ENCODE measurements around the gene SLC30A3.

SLC30A3 gene

GRCh38 chr2:27225526-27225925 is 37.3 kb downstream of the SLC30A3 start:
- FAIRE-seq, result no peak

- no peak for FAIRE-seq
Measured at GRCh38 chr2:27223416-27223815, 39.4 kb downstream of the SLC30A3 start.

DNA sequence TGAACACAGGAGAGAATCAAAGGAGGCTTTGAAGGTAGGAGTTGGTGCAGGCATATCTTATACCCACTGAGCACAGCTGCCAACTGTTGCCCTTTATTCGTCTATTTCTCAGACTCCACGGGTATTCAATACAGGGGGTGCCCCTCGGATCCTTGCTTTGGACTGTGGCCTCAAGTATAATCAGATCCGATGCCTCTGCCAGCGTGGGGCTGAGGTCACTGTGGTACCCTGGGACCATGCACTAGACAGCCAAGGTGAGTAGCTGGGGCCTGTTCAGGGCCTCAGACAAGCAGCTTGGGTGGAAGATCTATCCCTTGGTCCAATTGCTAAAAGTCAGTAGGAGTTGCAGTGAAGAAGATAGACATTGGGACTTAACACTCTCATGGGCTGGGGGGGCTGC is 40.4 kb downstream of the SLC30A3 start:
- no peak for FAIRE-seq

DNA sequence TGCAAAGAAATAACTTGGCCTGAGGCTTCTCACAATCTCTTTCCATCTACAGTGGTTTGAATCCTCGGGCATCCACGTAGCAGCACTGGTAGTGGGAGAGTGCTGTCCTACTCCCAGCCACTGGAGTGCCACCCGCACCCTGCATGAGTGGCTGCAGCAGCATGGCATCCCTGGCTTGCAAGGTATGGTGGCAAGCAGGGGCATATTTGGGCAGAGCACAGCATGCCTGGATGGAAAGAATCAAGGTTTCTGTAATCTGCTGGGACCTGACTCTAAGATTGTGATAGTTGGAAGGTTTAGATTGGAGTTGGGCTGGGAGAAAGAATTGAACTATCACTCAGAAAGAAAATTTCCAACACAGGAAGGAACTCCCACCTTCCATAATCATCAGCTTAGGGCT is 41.7 kb downstream of the SLC30A3 start:
- FAIRE-seq, result no peak

DNA sequence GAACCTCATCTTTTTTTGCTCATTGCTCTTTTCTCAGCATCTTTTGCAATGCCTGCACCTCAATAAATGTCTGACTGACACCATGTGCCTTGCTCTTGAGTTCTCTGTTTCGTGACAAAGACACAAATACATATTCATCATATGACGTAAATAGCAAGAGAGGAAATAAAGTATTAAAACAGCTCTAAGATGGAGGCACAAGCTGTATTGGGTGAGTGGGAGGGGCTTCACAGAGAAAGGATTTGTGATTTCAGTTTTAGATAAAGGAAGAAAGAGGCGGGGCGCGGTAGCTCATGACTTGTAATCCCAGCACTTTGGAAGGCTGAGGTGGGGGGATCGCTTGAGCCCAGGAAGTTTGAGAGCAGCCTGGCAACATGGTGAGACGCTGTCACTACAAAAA is 42.8 kb downstream of the SLC30A3 start:
- no peak for FAIRE-seq

- no peak for FAIRE-seq
Measured at GRCh38 chr2:27219091-27219490, 43.8 kb downstream of the SLC30A3 start.

- no peak for FAIRE-seq
Measured at GRCh38 chr2:27218614-27219013, 44.2 kb downstream of the SLC30A3 start.

DNA sequence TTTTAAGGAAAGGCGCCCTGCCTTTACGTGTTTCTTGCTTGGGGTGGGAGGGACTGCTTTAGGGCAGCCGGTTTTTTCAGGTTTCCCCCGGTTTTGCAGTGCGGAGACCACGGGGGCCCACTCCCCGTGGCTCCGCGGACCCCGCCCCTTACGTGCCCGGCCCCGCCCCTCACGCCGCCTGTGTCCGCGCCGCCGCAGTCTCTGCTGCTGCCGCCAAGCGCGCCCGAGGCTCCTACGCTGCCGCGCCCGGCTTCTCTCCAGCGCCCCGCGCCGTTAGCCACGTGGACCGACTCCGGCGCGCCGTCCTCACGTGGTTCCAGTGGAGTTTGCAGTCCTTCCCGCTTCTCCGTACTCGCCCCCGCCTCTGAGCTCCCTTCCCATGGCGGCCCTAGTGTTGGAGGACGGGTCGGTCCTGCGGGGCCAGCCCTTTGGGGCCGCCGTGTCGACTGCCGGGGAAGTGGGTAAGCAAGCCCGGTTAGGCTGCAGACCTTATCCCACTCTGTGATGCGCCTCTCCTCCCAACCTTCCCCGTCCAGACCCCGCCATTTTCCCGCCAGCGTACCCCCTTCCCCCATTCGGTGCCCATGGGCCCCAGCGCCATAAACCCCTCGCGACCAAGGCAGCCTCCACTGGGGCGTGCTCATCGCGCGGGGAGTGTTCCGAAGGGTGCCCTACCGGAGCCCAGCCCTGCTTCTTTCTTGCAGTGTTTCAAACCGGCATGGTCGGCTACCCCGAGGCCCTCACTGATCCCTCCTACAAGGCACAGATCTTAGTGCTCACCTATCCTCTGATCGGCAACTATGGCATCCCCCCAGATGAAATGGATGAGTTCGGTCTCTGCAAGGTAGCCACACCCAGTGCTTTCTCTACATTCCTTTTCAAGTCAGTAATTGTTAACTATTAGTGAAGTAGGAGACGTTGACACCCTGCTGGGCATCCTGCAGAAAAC is 45.4 kb downstream of the SLC30A3 start, which contains the start of gene CAD:
CAD (plus strand) TSS at position 197 of the 949 bp plus-strand sequence; CDS start at position 380, 183 bp downstream.
- FAIRE-seq, result no peak

DNA sequence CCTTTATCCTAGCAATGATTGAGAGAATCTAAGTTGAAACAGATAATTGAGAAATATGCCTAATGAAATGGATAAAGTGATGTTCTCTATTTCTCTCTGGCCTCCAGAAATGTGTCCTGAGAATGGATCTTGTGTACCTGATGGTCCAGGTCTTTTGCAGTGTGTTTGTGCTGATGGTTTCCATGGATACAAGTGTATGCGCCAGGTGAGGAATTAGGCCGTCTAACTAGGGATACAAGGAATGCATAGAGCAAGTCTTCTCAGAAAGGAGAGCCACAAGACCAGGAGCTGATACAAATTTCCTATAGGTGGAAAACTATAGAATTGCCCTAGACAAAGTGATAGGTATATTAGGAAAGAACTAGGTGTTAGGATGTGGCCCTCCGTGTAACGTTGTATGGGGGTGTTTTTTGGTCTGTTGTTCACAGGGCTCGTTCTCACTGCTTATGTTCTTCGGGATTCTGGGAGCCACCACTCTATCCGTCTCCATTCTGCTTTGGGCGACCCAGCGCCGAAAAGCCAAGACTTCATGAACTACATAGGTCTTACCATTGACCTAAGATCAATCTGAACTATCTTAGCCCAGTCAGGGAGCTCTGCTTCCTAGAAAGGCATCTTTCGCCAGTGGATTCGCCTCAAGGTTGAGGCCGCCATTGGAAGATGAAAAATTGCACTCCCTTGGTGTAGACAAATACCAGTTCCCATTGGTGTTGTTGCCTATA is 46.3 kb downstream of the SLC30A3 start:
- no peak for FAIRE-seq

DNA sequence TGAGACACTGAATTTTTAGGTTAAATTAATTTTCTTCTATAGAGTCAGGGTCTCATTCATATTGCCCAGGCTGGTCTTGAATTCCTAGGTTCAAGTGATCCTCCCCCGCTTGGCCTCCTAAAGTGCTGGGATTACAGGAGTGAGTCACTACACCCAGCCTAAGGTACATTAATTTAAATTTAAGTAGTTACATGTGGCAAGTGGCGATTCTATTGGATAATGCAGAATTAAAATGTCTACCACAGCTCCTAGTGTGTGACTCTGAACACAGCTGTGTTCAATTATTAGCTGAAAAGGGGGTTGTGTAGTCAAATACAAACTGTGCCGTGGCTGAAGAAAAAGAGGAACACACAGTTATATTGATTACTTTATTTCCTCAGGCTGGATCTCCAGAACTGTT is 47.9 kb downstream of the SLC30A3 start:
- FAIRE-seq, result no peak

DNA sequence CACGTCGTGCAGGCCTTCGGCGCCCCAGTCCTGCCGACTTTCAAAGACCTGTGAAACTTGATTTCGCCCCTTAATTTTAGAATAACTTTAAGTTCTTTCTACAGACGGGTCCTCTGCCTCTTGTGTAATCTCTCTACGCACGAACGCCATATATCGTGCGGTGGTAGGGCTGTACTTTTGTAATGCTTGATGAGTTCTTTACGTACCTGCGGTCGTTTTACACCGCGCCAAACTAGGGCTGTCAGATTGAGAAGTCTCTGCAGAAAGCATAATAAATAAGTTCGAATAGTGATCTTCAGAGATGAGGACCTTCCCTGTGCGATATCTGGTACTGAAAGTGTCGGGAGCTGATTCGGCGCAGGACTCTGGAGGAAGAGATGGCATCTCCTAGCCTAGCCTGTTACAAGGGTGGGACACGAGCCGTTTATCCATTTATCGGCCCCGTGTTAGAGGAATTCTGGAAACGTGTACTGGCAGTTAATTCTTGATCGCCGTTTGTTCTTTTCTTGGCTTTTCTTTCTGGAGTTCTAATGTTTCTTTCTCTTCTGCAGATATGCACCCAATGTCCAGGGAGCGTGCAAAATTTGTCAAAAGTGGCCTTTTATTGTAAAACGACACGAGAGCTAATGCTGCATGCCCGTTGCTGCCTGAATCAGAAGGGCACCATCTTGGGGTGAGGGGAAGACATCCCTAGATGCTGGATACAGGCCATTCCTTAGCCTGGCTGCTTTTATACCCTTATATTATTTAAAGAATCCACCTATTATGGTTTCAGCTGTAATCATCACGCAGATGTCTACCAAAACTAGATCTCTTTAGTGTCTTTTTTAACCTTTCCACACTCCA is 50.0 kb downstream of the SLC30A3 start:
- FAIRE-seq, result no peak

DNA sequence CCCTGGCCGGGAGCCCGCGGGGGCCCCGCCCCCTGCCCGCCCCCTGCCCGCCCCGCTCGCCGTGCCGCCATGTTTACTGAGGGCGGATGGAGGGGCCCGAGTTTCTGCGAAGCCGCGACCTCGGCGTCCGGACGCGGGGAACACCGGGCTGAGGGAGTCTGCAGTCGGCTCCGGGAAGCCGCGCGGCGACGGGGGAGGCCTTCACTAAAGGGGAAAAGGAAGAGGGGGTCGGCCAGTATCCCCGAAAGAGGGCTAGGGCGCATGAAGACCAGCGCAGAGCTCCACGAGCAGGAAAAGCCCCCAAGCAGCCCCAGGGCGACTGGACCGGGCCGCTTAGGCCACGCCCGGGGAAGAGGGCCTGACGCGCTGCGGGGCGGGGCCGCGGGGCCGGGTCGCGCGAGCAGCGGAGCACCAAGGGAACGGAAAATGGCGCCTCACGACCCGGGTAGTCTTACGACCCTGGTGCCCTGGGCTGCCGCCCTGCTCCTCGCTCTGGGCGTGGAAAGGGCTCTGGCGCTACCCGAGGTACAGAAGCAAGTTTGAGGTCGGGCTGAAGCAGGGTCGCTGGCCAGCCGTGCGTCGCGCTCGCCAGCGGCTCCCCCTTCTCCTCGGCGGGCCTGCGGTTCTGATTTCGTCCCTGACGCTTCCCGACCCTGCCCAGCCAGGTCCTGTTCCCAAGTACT is 50.8 kb downstream of the SLC30A3 start, which contains the start of the genes ATRAID and SLC5A6:
ATRAID (plus strand) TSS at position 99 of the 683 bp plus-strand sequence; CDS start at position 427, 328 bp downstream.
SLC5A6 (minus strand) TSS at position 326 of the 683 bp plus-strand sequence. CDS start 4,618 bp downstream, outside the sequence.
- no peak for FAIRE-seq

DNA sequence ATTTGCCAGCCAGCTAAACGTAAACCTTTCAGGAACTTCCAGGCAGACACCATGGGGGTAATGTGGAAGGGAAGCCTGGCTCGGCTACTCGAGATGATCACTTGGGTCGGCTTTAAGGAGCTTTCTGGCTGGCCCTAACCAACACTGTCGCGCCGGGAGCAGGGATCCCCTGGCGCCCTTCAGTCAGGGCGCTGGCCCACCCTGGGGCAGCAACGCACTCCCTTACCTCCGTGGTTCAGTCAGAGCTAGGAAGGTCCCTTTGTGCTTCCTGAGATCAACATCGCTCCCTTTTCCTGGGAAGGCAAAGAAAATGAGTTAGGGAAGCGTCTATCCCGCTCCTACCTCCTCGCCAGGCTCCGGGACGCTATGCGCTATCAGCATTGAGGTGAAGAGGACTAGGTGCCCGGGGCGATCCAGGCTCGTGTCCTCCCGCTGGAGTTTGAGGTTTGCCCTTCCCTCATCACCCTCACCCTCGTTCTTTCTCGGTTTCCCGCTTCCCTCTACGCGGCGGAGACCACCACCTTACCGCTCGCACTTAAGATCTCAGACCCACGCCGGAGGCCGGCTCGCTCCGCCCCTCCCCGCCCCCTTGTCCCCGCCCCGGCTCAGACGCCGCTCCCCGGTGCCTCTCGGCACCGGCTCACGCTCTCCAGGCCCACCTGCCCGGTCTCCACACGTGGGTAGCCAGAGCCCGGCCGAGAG is 51.5 kb downstream of the SLC30A3 start:
- FAIRE-seq, result no peak

- FAIRE-seq, result no peak
Measured at GRCh38 chr2:27209621-27210401, 53.0 kb downstream of the SLC30A3 start.

- no peak for FAIRE-seq
Measured at GRCh38 chr2:27208486-27209050, 54.3 kb downstream of the SLC30A3 start.

DNA sequence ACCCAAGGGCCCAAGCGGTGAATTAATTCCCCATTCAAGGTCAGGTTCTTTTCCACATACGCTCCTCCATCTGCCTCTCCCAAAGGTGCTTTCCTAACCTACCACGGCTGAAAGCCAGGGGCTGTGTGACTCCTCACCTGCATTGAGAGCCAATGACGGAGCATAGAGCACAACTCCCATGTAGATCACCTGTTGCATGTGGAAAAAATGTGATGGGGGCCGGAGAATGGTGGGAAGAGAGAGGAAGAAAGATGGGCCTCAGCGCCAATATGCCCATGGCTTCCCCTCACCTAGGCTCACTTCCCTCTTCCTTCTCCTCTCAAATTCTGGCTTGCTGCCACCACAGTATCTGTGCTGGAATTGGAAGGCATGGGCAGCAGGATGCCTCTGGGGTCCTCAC is 56.5 kb downstream of the SLC30A3 start:
- no peak for FAIRE-seq

- no peak for FAIRE-seq
Measured at GRCh38 chr2:27205206-27205605, 57.6 kb downstream of the SLC30A3 start.

DNA sequence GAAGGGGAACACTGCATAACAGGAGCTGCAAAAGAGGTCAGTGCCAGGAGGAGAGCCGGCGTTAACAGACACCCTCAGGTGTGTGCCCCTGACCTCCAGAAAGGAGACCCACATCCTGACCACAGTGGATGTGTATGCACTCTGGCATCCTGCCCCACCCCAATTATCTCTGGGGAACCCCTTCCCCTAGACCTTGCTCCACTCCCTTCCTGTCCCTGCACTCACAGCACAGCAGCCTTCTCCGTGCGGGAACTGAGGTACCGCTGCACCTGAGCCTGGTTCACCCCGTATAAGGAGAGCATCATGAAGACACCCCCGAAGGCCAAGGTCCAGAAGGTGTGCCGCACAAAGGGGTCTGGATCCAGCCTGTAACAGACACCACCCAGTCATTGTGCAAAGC is 58.3 kb downstream of the SLC30A3 start:
- no peak for FAIRE-seq

DNA sequence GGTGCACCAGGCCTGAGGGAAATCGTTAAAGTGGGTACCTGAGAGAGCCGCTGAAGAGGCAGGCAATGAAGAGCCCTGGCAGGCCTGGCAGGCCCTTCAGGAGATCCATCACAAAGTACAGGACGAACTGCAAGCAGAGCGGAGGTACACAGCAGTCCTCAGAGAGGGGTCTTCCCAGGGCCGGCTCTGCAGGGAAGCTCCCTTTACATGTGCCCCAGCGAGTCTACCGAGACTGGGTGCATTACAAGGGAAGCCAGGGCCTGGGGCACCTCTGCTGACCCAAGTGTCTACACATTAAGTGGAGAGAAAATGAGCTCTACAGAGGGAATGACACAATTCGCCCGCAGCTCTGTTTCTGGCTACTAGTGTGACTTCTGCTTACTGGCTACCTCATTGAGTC is 59.1 kb downstream of the SLC30A3 start:
- FAIRE-seq, result no peak
